ENCODE data around the gene EIF4A2.
"Not testable (repeated sequence)": the region's sequence is repeated elsewhere in the genome, so short reads cannot be mapped to it uniquely, and the experiment has no call there.

Gene EIF4A2

GRCh38 chr3:186785495-186786018, 2.2 kb downstream of the EIF4A2 start:
- DNase-seq, result no peak

GRCh38 chr3:186786922-186787321, 3.5 kb downstream of the EIF4A2 start:
- DNase-seq, result no peak

- DNase-seq, result no peak
Measured at GRCh38 chr3:186787642-186788481, 4.5 kb downstream of the EIF4A2 start.

- no peak for DNase-seq
Measured at GRCh38 chr3:186788482-186789370, 5.3 kb downstream of the EIF4A2 start.

- DNase-seq, result no peak
Measured at GRCh38 chr3:186789554-186790260, 6.3 kb downstream of the EIF4A2 start.

- no peak for DNase-seq
Measured at GRCh38 chr3:186790261-186790981, 7.0 kb downstream of the EIF4A2 start.

- no peak for DNase-seq
Measured at GRCh38 chr3:186798239-186798874, 15.0 kb downstream of the EIF4A2 start.

- no peak for DNase-seq
Measured at GRCh38 chr3:186800285-186800684, 16.9 kb downstream of the EIF4A2 start.

GRCh38 chr3:186802701-186803100, 19.3 kb downstream of the EIF4A2 start:
- DNase-seq, result no peak

- DNase-seq, result not testable (repeated sequence)
Measured at GRCh38 chr3:186803447-186803846, 20.1 kb downstream of the EIF4A2 start.

GRCh38 chr3:186806089-186807055, 23.0 kb downstream of the EIF4A2 start, which contains the start of gene RFC4:
Gene RFC4, minus strand, starts transcription at chr3:186806482. Its CDS starts 1,769 bp downstream, at chr3:186804713.
- DNase-seq, result peak; percentile 72 to 87

GRCh38 chr3:186807231-186807630, 23.9 kb downstream of the EIF4A2 start:
- DNase-seq, result no peak

GRCh38 chr3:186810336-186810996, 27.1 kb downstream of the EIF4A2 start:
- DNase-seq, result no peak

- not testable (repeated sequence) for DNase-seq
Measured at GRCh38 chr3:186811313-186811712, 27.9 kb downstream of the EIF4A2 start.

- DNase-seq, result no peak
Measured at GRCh38 chr3:186814100-186814499, 30.7 kb downstream of the EIF4A2 start.

GRCh38 chr3:186815435-186815834, 32.1 kb downstream of the EIF4A2 start:
- no peak for DNase-seq

GRCh38 chr3:186818516-186818915, 35.1 kb downstream of the EIF4A2 start:
- DNase-seq, result no peak

- no peak for DNase-seq
Measured at GRCh38 chr3:186818956-186819355, 35.6 kb downstream of the EIF4A2 start.
